Mesodermal cell (in vitro differentiated cells): Measurements from ENCODE around the gene ITPA.

ENCODE experiments used
- H3K27ac ChIP-seq: 2 replicates; pipeline ENCODE4 v1.7.0; 2013; ENCODE audit warnings: mild to moderate bottlenecking, low read depth, low read length, moderate library complexity; ENCODE audit not compliant: severe bottlenecking
- H3K36me3 ChIP-seq: 2 replicates; pipeline ENCODE4 v1.7.1; 2013; ENCODE audit warnings: mild to moderate bottlenecking, low read length, moderate library complexity; ENCODE audit not compliant: control insufficient read depth, insufficient read depth
- H3K4me1 ChIP-seq: one replicate; pipeline ENCODE4 v1.7.1; 2013; ENCODE audit warnings: mild to moderate bottlenecking, low read length; ENCODE audit not compliant: insufficient read depth, control insufficient read depth, poor library complexity, severe bottlenecking
- H3K4me3 ChIP-seq: 2 replicates; pipeline ENCODE4 v1.7.0; 2013; ENCODE audit warnings: low read length, control low read depth, mild to moderate bottlenecking; ENCODE audit not compliant: insufficient read depth, poor library complexity, severe bottlenecking; ENCODE audit errors: extremely low read depth
- H3K9me3 ChIP-seq: 2 replicates; pipeline ENCODE4 v1.7.1; 2013; ENCODE audit warnings: mild to moderate bottlenecking, low read length, moderate library complexity; ENCODE audit not compliant: control insufficient read depth
- WGBS, 2 experiments: methylation state at CpG; one replicate each; pipeline ENCODE4 v1.1.5; 2013; ENCODE audit warnings: missing lambda C conversion rate in 2 of 2; ENCODE audit not compliant: insufficient coverage in 2 of 2; 5-methylcytosine and 5-hydroxymethylcytosine counted together

Gene ITPA

DNA sequence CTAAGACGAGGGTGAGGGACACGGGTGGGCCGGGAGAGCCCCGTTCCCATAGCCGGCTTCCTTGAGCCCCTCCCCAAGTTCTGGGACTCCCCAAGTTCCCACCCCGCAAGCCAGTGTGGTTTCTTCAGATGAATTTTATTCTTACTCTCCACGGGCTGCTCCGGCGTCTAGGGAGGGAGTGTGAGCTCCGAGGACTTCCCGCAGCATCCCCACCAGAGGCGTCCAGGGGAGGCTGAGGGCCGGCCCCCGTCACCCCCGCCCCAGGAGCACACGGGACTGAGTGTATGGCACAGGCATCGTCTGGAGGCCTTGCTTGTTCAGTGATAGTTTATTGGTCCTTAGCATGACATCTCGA is 39.7 kb downstream of the ITPA start:
- peak overlapping the region; percentile 11 for H3K4me3 ChIP-seq
- WGBS, 2 experiments: 12 to 20% methylated on average over 7 to 15 of the region's 18 CpGs
- H3K27ac ChIP-seq: no peak overlapping the region

GRCh38 chr20:3250091-3250504 is 40.8 kb downstream of the ITPA start:
- Histone ChIP-seq H3K9me3 (no peaks in the 10 kb centered on the region), H3K36me3 (peaks cover 35% of the 10 kb centered on the region), H3K27ac (no peak overlapping the region), H3K4me1 (peaks cover 9% of the 10 kb centered on the region), H3K4me3 (no peak overlapping the region)
- WGBS, 2 experiments: 22 to 26% methylated on average over 9 of the region's 10 CpGs

More for the DNA sequence above, 39.7 kb downstream of the ITPA start:
- H3K36me3 ChIP-seq: peaks cover 25% of the 10 kb centered on the region
- no peaks in the 10 kb centered on the region for H3K9me3 ChIP-seq
- H3K4me1 ChIP-seq: peaks cover 9% of the 10 kb centered on the region

DNA sequence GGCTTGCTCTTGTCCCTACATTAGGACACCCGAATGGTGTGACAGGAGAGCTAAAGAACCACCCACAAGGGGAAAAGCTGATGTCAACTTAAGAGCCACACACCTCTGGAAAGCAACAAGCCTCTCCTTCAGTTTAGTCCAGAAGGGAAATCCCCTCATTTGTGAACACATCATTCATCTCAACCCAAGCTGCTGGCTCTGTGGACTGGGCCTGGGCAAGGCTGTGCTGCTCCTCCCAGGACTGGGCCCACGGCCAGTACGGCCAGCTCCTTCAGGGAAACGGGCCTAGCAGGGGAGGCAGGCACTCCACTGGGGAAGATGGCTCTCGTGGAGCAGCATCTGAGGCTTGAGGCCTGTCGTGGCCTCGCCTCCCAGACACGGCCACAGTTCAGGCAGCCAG is 42.5 kb downstream of the ITPA start:
- Histone ChIP-seq H3K9me3 (no peaks in the 10 kb centered on the region), H3K36me3 (peaks cover 52% of the 10 kb centered on the region), H3K4me1 (peaks cover 9% of the 10 kb centered on the region), H3K4me3 (no peak overlapping the region), H3K27ac (no peak overlapping the region)
- WGBS, 2 experiments: 94 to 98% methylated on average over 6 to 8 of the region's 8 CpGs

DNA sequence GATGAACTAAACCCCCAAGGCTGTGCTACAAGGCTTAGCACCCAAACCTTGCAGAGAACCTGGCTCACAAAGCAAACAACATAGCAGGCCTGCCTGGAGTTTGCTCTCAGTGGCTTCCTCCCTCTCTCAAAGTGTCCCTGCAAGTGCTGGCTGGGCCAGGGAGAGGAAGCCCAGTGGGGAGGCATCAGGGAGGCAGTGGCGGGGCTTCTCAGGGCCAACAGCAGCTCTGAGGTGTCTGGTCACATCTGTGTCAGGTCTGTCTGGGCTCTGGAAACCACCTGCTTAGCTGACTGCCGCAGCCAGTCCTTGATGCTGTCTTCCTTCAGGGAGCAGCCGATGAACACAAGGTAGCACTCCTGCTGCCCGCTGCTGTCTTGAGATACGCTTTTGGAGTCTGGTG is 46.4 kb downstream of the ITPA start:
- H3K27ac ChIP-seq: no peak overlapping the region
- no peaks in the 10 kb centered on the region for H3K4me1 ChIP-seq
- WGBS, 2 experiments: 94 to 96% methylated on average over 5 of the region's 5 CpGs
- no peaks in the 10 kb centered on the region for H3K9me3 ChIP-seq
- H3K4me3 ChIP-seq: no peak overlapping the region
- H3K36me3 ChIP-seq: peaks cover 76% of the 10 kb centered on the region

DNA sequence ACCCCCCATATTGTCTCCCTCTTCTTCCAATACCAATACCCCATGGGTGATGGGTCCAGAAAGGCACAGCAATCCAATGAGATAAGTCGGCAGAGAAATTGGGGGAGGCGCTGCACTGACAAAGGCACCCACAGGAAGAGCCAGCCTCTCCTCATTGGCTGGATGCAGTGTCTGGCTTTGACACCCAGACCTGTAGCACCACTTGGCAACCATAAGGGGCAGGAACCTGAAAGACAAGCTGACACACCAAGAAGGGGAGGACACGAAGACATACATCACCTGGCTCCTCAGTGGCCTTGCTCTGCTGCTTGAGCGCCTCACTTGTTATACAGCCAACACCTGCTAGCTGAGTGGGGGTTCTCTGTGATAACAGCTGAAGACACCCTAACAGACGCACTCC is 49.1 kb downstream of the ITPA start:
- no peak overlapping the region for H3K27ac ChIP-seq
- no peak overlapping the region for H3K4me3 ChIP-seq
- peaks cover 71% of the 10 kb centered on the region for H3K36me3 ChIP-seq
- 89 to 100% methylated on average over 3 to 4 of the region's 5 CpGs for WGBS, 2 experiments
- no peaks in the 10 kb centered on the region for H3K9me3 ChIP-seq
- H3K4me1 ChIP-seq: no peaks in the 10 kb centered on the region

GRCh38 chr20:3262566-3262965 is 53.3 kb downstream of the ITPA start:
- Histone ChIP-seq H3K27ac (no peak overlapping the region), H3K4me1 (no peaks in the 10 kb centered on the region), H3K4me3 (no peak overlapping the region), H3K36me3 (peaks cover 60% of the 10 kb centered on the region), H3K9me3 (no peaks in the 10 kb centered on the region)

DNA sequence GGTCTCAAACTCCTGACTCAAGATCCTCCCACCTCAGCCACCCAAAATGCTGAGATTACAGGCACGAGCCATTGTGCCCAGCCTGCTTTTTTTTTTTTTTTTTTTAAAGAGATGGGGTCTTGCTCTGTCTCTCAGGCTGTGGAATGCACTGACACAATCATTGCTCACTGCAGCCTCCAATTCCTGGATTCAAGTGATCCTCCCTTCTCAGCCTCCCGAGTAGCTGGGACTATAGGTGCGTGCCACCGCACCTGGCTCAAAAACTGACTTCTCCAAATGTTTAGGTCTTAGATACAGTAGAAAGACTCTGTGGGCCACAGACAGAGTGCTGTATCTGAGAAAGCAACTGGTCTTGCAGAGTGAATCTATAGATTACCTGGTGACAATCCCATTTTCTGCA is 60.8 kb downstream of the ITPA start:
- Histone ChIP-seq H3K4me3 (no peak overlapping the region), H3K9me3 (no peaks in the 10 kb centered on the region), H3K36me3 (peaks cover 65% of the 10 kb centered on the region), H3K27ac (no peak overlapping the region), H3K4me1 (no peaks in the 10 kb centered on the region)
- WGBS, 2 experiments: 96 to 100% methylated on average over 1 to 3 of the region's 4 CpGs

- Histone ChIP-seq H3K27ac (no peak overlapping the region), H3K9me3 (no peaks in the 10 kb centered on the region), H3K4me3 (no peak overlapping the region), H3K36me3 (peaks cover 73% of the 10 kb centered on the region), H3K4me1 (no peaks in the 10 kb centered on the region)
- 100% methylated on average over 4 of the region's 4 CpGs; no CpG with 5 or more reads in 1 of the 2 experiments for WGBS, 2 experiments
Measured at GRCh38 chr20:3273371-3273770, 64.1 kb downstream of the ITPA start.
